HL-60 (cell line): ENCODE data around the gene KCNG2.

ENCODE experiments used
- GABPA ChIP-seq: IDR thresholded peaks from 2 replicates; pipeline ENCODE4 v1.6.1; 2012; ENCODE audit warnings: low read depth
- POLR2AphosphoS5 ChIP-seq: IDR thresholded peaks from 2 replicates; pipeline ENCODE4 v1.6.1; 2012; ENCODE audit warnings: low read depth
- REST ChIP-seq: IDR thresholded peaks from 2 replicates; pipeline ENCODE4 v1.6.1; 2012; ENCODE audit warnings: low read depth; ENCODE audit not compliant: insufficient replicate concordance
- SPI1 ChIP-seq: IDR thresholded peaks from 2 replicates; pipeline ENCODE4 v1.6.1; 2012; ENCODE audit warnings: low read depth, mild to moderate bottlenecking, borderline replicate concordance
- TF ChIP-seq, protein P1 (sequence below): IDR thresholded peaks from one replicate; pipeline ENCODE4 v1.5.1; 2011; ENCODE audit warnings: low read length, control low read depth, inconsistent platforms; ENCODE audit not compliant: insufficient read depth

GRCh38 chr18:79789901-79790890 lies 7.5 kb upstream of the KCNG2 start:
- TF ChIP-seq, protein P1, sequence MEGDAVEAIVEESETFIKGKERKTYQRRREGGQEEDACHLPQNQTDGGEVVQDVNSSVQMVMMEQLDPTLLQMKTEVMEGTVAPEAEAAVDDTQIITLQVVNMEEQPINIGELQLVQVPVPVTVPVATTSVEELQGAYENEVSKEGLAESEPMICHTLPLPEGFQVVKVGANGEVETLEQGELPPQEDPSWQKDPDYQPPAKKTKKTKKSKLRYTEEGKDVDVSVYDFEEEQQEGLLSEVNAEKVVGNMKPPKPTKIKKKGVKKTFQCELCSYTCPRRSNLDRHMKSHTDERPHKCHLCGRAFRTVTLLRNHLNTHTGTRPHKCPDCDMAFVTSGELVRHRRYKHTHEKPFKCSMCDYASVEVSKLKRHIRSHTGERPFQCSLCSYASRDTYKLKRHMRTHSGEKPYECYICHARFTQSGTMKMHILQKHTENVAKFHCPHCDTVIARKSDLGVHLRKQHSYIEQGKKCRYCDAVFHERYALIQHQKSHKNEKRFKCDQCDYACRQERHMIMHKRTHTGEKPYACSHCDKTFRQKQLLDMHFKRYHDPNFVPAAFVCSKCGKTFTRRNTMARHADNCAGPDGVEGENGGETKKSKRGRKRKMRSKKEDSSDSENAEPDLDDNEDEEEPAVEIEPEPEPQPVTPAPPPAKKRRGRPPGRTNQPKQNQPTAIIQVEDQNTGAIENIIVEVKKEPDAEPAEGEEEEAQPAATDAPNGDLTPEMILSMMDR = no peak
- no peak for TF ChIP-seq REST
- no peak for TF ChIP-seq POLR2AphosphoS5
- no peak for TF ChIP-seq GABPA
- TF ChIP-seq SPI1 = no peak
